Activated T-cell treated with anti-CD3 and anti-CD28 coated beads, Interleukin-2, amount 50 U/mL, for 1 hour (primary cell): Measurements from ENCODE around the gene ATP6V1D.
A peak's percentile ranks its signal among the peaks of the same experiment; 100 is the strongest.
"Not testable (repeated sequence)": the region's sequence is repeated elsewhere in the genome, so short reads cannot be mapped to it uniquely, and the experiment has no call there.

ENCODE experiments used
- DNase-seq: peaks from one replicate; pipeline ENCODE4 v3.0.0-alpha.2; 2020

Gene ATP6V1D

DNA sequence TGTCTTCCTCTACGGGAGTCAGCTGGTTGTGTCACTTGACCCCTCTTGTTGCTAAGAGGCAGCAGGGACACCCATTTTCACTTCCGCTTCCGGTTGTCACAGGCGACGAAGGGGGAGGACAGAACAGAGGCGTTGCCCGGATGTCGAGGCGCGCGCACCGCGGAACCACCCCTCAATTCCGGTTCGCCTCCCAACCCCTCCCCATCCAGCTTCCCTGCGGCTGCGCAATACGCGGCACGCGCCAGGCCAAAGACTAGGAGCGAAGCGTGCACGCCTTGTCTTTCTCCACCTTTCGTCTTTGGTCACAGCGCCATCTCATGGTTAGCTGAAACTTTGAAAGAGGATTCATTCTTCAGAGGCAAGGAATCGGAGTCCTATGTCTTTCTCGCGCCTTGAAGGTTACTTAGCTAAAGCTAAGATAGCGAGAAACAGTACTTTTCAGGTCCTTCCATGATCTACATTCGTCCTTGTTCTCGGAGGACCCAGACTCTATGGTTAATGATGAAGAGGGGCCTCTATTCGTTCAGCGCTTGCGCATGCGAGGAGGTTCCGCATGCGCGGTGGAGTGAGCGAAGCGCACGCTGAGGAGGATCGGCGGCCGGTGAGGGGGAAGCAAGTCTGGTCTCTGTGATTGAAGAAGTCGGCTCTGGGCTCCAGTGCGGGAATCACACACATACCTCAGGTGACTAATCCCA is at the start of gene ATP6V1D, which contains the start of gene EIF2S1:
Gene ATP6V1D (minus strand): TSS at position 30 of the 695 bp plus-strand sequence. CDS start 106 bp downstream, outside the sequence.
Gene EIF2S1 (plus strand): TSS at position 554 of the 695 bp plus-strand sequence. CDS start 4,440 bp downstream, outside the sequence.
- peak; percentile 99 for DNase-seq

DNA sequence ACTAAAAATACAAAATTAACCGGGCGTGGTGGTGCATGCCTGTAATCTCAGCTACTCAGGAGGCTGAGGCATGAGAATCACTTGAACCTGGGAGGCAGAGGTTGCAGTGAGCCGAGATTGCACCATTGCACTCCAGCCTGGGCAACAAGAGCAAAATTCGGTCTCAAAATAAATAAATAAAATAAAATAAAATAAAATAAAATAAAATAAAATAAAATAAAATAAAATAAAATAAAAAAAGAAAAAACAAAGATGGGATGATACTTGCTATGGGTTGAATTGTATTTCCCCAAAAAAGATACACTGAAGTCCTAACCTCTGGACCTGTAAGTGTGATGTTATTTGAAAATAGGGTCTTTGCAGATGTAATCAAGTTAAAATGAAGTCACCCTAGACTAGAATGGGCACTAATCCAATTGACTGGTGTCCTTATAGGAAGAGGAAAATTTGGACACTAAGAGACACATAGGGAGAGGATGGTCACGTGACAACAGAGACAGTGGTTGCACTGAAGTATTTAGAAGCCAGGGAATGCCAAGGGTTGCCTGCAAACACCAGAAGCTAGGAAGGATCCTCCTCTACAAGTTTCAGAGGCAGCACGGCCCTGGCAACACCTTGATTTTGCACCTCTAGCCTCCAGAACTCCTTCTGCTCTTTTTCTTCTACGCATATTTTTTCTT is 48.7 kb upstream of the ATP6V1D start:
- not testable (repeated sequence) for DNase-seq

DNA sequence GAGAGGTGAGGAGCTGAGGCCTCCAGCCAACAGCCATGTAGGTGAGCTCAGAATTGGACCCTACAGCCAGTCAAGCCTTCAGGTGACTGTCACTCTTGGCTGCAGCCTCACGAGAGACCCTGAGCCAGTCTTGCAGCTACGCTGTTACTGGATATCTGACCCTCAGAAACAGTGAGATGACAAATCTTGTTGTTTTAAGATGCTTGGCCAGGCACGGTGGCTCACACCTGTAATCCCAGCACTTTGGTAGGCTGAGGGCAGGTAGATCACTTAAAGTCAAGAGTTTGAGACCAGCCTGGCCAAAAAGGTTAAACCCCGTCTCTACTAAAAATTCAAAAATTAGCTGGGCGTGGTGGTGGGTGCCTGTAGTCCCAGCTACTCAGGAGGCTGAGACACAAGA is 46.2 kb upstream of the ATP6V1D start:
- DNase-seq = no peak

DNA sequence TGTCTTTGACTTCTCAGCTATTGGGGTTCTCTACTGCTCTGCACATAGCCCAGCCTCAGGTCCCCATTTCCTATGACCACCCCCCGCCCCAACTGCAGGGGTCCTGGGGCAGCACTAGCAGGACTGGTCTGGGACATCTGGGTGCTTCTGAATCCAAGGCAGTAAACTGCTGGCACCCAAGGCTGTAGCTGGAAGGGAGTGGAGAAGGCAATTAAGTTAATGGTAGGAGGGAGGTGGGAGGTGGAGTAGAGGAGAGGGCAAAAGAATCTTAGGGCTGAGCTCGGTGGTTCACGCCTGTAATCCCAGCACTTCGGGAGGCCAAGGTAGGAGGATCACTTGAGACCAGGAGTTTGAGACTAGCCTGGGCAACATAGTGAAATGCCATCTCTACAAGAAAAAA is 40.8 kb upstream of the ATP6V1D start:
- DNase-seq = no peak

DNA sequence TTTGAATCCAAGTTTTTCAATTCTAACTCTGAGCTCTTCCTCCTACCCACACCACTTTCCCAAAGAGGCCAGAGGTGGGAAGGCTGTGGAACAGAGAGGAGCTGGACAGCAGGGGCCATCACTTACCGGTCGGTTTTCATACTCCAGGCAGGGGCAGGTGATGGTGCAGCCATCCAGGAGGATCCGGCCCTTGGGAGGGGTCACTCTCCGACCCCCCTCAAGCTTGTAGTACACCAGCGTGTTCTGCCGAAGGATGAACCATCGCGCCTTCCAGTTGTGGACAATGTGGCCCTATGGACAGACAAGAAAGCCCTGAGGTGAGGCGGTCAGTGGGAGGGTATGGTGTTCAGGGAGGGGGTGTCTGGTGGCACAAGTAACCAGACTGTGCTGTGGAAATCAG is 37.9 kb upstream of the ATP6V1D start:
- no peak for DNase-seq

DNA sequence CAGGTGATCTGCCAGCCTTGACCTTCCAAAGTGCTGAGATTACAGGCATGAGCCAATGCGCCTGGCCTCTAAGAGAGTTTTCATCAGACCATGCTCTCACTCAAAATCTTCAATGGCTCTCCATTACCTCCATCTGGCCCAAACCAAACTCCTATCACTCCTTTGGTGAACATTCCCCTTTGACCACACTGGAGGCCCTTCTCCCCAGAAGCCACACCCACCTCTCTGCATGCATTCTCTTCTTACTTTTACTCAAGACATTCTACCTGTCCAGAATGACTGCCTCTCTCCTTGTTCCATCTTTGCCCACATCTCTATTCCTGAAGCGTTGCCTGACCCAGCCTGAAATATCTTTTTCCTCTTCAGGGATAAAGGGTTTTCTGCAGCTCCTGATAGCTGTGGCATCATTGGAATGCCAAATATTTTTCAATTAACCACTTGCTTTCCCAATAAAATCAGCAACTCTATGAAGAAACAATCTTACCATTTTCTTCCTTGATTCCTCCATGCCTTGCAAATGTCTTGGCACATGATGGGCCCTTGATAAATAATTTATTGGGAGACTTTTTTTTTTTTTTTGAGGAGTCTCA is 36.9 kb upstream of the ATP6V1D start:
- no peak for DNase-seq

DNA sequence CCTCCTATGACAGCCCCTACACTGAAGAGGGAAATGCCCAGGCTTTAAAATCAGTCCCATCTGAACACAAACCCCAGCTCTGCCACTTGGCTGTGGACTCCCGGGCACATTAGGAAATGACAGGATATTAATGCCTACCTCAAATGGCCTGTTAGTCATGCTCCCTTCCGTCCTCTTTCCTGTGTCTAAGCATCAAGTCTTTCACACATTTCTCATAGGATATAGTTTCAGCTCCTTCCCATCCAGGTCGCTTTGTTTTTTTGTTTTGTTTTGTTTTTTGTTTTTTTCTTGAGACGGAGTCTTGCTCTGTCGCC is 36.2 kb upstream of the ATP6V1D start:
- DNase-seq = no peak

DNA sequence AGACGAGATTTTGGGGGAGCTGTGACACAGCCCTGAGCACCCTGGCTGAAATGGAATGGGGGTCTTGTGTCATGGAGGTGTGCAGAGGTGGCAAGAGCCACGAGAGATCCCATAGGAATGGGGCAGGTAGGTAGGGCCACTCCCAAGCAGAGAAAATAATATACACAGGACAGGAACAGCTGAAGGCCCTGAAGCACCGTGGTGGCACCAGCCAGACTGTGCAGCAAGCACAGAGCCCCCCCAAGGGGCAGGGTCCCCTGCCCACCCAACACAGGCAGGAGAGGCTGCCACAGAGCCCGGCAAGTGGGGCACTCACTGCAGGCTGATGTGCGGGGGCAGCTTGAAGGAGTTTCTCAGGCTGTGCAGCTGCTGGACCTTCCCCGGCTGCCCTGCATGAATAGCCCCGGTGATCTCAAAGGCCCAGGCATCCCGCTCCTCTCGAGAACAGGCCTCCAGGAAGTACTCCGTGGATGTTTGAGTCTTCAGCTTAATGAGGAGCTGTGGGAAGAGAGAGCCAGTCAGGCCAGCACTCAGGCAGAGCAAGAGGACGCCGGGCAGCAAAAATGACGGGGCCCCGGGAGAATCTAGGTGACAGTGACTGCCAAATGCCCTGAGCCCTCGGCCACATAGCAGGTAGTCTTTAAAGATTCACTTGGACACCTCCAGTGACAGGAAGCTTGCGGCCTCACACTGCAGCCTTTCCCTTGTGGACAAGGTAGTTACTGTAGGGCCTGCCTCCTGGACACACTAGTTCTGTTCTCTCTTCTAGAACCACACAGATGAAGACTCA is 35.7 kb upstream of the ATP6V1D start:
- DNase-seq = no peak

DNA sequence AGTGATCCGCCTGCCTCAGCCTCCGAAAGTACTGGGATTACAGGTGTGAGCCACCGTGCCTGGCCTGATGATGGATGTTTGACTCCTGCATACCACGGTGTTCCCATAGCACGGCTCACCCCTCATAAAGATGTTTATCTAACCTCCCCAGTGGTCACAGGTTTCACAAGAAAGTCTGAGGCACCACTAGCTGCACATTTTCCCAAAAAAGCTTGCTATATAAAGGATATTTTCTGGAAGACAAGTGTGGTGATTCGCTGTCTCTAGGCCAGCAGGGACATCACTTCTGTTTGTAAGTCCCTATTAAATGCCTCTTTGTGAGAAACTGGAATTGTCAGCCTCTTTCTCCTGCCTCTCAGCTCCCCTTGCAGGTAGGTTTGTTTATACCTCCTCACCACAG is 34.1 kb upstream of the ATP6V1D start:
- no peak for DNase-seq

DNA sequence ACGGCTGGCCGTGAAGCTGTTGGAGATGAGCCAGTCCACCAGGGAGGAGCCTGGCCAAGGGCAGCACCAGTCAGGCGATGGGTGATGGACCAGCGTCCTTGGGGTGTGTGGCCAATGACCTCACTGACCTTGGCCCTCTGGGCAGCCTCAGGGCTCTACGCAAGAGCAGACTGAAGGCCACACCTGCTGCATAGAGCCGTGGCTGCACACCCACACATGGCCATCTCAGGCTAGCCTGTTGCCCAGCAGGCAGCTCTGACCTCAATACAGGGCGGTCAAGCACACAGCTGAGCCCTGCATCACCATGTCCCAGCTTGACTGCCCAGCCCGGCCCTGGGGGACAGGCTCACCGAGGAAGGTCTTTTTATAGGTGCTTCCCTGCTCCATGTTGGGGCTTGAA is 33.2 kb upstream of the ATP6V1D start:
- DNase-seq = no peak

DNA sequence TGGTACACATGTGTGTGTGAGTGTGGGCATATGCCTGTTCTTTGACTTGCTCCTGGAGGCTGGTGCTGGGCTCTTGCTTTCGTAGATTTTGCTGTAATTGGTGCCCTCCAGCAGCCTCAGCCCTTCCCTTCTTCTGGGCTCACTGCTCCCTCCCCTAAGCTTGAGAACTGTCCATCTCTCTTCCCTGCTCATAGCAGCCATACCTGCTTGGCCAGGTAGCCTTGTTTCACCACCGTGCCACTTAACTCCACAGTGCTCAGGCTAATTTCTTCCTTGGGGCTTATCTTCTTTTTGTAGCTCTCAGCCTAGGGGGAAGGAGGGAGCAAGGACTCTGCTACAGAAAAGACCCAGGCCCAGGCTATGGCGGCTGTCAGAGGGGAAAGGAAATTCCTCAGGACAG is 32.5 kb upstream of the ATP6V1D start:
- no peak for DNase-seq

DNA sequence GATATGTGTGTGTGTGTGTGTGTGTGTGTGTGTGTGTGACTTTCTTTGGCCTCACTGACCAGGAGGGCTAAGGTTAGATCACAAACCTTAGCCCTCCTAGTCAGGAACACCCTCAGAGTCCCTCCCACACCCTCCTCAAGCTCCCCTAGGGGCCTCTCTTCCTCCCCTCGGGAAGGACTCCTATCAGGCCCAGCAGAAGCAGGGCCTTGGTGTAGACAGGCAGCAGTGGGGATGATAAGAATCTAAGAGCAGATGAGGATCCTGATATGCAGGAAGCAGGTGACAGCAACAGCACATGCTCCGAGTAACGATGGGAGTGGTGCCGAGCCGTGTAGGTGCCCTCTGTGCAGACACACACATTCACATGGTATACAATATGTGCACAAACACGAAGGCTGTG is 31.7 kb upstream of the ATP6V1D start:
- no peak for DNase-seq

DNA sequence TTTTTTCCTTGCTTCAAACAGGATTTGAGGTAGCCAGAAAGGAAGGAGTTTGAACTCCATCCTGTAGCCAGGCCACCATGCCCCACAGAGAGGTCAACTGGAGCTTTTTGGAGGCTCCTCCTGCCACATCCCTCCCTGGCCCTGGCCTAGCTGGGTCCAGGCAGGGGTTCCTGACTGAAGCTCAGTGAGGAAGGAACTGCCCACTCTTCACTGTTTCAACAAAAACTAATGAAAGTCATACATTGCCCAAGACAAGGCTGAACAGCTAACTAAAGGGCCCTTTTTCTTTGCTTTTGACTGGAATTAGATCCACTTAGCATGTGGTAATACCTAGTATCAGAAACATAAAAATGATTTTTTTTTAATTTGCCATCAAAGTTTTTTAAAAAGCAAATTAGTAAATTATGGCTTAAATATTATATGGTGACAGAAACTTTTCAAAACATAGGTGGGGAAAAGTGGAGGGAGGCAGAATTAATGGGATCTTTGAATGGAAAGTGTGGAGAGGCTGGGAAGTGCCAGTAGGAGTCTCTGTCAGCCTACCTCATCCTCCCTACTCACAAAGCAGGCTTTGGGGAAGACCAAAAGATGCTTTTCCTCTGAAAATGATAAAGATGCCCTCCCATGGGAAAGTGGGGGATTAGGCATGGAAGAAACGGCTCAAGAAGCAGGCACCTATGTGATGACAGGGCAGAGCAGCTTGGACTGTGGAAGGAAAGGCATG is 30.4 kb upstream of the ATP6V1D start:
- DNase-seq = no peak

DNA sequence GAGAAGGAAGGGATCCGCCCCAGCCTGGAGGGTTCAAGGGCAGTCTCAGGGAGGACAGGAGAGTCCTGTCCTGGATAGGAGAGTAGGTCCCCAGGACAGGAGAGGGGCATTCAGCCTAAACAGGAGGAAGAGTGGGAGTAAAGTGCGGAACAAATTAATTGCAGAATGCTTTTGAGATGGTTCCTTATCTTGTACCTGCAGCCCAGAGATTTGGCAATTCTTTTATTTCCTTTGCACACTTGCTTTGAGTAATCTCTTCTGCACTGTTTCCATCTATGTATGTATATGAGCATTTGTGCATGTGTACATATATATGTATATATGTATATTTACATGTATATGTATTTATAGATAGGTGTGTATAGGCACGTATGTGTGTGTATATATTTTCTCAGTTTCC is 29.7 kb upstream of the ATP6V1D start:
- DNase-seq = no peak

DNA sequence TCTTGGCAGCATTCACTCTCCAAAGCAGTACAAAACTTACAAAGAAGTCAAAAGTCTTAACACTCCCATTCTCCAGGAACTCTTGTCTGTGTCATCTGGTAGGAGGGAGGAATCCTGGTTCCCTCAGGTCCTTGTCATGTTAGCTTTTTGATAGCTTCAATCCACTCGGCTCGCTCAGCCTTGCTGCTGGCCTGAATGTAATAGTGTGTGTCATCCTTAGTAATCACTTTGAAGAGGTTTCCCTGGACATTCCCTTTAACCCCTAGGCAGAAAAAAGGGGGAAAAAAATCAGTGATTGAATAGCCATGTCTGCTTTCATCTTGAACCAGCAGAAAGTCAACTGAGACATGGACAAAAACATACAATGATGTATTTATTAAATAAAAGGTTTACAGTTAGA is 27.6 kb upstream of the ATP6V1D start:
- DNase-seq = no peak

DNA sequence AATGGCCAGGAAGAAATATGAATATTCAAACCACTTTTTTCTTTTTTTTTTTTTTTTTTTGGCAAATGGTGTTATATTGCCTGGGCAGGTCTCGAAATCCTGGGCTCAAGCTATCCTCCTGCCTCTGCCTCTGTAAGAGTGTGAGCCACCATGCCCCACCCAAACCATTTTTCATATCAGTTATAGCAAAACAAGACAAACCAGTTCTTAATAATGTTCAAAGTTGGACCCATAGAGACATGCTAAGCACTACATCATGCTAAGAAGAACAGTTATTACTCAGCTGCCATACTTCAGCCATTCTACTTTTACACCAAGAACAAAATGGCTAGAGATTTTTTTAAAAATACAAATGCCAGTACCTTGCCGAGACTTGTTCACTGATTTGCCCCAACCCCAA is 26.0 kb upstream of the ATP6V1D start:
- no peak for DNase-seq

DNA sequence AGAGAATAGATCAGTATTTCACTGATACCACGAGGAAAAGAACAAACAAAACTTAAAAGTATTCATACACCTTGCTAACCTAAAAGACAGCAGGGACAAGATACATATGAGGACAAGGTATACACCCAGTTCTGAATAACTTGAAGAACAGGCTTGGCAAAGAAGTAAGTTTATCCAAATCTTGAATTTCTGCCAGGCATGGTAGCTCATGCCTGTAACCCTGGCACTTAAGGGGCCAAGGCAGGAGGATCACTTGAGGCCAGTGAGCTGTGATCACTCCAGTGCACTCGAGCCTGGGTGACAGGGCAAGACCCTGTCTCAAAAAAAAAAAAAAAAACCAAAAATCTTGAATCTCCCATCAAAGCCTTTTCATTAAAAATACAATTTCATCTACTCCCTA is 25.5 kb upstream of the ATP6V1D start:
- DNase-seq = no peak

DNA sequence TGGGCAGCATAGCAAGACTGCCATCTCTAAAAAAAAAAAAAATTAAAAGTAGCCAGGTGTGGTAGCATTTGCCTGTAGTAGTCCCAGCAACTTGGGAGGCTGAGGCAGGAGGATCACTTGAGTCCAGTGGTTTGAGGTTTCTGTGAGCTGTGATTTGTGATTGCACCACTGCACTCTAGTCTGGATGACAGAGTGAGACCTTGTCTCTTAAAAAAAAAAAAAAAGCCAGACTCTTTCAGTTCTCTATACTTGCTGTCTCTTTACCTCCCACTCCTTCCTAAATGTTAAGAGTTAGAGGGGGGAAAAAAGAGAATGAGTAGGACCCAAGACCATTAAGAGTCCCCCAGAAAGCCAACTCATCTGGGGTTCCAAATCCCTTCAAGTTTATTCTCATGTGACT is 18.3 kb upstream of the ATP6V1D start:
- no peak for DNase-seq

DNA sequence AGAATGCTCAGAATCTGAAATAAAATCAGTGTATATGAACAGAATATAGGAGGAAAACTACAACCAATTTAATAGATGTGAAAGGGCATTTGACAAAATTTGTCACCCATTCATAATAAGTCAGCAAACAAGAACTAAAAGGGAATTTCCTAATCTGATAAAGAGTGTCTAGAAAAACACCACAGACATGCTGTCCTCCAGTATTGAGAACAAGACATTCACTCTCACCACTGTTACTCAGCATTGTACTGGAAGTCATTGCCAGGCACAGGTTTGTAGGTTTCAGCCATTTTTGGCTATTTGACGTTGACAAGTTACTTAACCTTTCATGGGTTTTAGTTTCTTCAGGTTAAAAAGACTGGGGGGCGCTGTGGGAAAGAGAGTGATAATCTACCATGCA is 13.7 kb upstream of the ATP6V1D start:
- no peak for DNase-seq

DNA sequence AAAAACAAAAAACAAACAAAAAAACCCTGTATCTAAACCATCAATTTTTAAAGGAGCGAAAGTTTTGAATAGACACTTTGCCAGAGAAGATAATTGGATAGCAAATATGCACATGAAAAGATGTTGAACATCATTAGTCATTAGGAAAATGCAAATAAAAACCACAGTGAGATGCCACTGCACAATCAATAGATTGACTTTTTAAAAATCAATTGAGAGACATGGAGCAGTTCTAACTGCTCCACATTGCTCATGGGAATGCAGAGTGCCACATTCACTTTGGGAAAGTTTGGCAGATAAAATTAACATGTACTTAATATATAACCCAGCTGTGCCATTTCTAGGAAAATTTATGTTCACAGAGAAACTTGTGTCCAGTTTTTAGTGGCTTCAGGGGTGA is 13.2 kb upstream of the ATP6V1D start:
- no peak for DNase-seq

DNA sequence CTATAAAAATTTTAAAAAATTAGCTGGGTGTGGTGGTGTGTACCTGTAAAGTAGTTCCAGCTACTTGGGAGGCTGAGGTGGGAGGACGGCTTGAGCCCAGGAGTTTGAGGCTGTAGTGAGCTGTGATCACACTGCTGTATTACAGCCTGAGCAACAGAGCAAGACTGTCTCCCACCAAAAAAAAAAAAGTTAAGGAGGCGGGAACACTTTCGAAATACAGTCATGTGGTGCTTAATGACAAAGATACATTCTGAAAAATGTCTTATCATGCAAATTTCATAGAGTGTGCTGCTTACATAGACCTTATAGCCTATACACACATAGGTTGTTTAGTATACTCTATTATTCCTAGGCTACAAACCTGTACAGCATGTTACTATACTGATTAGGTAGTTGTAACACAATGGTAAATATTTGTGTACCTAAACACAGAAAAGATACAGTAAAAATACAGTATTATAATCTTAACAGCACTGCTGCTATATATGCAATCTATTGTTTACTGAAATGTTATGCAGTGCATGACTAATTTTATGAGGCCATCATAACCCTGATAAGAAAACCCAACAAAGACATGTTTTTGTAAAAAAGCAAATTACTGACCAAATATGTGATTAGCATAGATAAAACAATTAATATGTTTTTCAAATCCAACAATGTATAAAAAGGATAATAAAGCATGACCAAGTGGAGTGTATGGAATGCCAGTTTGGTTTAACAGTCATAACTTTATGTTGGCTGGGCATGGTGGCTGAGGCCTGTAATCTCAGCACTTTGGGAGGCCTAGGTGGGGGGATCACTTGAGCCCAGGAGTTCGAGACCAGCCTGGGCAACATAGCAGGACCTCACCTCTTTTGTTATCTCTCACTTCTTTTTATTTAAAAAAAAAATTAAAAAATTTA is 11.9 kb upstream of the ATP6V1D start:
- no peak for DNase-seq

DNA sequence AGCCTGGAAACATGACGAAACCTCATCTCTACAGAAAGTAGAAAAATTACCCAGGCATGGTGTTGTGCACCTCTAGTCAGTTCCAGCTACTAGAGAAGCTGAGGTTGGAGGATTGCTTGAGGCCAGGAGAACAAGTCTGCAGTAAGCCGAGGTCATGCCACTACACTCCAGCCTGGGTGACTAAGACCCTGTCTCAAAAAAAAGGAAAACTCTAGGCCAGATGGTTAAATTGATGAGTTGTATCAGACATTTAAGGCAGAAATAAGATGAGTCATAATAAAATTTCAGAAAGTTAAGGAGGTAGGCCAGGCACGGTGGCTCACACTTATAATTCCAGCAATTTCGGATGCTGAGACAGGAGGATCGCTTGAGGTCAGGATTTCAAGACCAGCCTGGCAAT is 11.2 kb upstream of the ATP6V1D start:
- no peak for DNase-seq
